CD4-positive, alpha-beta T cell treated with Interleukin-17A for 1 hour (primary cell): Measurements from ENCODE around the gene MOV10.

ENCODE experiments used
- DNase-seq: peaks from one replicate; pipeline ENCODE4 v3.0.0-alpha.2; 2020

Gene MOV10

DNA sequence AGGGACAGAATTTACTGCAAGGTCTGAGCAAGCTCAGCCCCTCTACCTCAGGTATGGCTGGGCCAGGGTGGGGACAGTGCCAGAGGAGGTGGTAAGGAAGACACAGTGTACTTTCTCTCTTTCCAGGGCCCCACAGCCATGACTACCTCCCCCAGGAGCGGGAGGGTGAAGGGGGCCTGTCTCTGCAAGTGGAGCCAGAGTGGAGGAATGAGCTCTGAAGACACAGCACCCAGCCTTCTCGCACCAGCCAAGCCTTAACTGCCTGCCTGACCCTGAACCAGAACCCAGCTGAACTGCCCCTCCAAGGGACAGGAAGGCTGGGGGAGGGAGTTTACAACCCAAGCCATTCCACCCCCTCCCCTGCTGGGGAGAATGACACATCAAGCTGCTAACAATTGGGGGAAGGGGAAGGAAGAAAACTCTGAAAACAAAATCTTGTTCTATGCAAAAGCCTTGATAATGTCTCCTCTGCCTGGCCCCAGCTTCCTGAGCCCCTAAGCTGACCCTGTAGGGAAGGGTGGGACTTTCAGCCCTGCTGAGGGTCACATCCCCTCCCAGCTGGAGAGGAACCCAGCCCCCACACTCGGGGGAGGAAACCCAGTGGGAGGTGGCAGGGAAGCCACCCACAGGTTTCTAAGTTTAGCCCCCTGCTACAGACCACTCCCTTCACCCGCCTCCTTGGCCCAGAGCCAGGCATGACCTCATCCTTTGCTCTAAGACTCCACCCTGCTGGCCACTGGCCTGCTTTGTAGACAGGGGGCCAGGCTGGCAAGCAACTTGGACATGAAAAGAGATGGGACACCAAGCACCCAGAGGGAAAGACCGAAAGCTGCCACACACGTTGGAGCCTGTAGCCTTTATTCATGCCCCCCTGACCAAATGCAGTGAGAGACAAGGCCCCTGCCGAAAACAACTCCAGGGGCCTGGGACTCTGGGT, 26.1 kb downstream of the MOV10 start:
- DNase-seq, result peak; percentile 75

DNA sequence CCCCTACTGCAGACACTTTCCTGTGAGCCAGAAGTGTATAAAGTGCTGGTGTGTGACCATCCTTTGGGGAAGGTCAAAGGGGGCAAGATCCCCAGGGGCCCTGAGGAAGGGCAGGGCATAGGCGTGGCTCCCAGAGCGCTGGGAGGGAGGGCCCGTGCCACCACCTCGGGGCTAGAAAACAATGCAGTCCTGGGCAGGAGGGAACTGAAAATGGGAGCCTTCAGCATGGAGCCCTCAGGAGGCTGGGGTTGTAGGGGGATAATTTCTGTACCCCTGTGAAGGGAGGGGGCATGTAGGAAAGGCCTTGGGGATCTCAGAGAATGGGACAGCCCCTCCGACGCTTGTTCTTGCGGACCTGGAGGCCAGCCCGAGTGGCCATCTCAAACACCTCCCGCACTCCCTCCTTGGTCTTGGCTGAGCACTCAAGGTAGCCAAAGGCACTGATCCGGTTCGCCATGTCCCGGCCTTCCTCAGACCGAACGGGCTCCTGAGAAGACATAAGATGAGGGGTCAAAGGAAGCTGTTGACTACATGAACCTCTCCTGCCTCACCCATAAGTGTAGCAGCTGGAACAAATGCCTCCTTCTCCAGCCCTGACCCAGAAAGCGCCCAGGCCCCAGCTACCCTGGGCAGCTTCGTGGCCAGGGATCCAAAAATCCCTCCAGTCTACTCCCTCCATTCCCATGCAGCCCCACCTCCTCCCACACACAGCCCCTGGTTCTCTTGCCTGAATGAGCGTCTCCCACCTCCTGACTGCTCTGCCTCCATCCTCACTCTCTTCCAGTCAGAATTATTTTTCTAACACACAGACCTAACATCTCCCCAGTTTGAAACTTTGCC, 27.0 kb downstream of the MOV10 start:
- DNase-seq, result no peak

DNA sequence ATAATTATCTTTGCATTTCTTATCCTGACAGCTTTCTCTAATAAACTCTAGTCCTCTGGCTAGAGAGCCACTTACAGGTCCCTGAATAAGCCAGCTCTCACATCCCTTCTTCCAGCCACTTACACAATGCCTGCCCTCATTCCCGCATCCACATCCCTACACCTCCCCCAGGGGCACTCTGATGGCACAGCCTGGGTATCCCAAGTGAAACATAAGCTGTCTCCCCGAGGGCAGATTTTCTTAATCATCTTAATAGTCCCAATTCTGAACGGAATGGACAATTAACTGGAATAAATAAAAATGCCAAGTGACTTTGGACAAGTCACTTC, 27.6 kb downstream of the MOV10 start:
- no peak for DNase-seq

DNA sequence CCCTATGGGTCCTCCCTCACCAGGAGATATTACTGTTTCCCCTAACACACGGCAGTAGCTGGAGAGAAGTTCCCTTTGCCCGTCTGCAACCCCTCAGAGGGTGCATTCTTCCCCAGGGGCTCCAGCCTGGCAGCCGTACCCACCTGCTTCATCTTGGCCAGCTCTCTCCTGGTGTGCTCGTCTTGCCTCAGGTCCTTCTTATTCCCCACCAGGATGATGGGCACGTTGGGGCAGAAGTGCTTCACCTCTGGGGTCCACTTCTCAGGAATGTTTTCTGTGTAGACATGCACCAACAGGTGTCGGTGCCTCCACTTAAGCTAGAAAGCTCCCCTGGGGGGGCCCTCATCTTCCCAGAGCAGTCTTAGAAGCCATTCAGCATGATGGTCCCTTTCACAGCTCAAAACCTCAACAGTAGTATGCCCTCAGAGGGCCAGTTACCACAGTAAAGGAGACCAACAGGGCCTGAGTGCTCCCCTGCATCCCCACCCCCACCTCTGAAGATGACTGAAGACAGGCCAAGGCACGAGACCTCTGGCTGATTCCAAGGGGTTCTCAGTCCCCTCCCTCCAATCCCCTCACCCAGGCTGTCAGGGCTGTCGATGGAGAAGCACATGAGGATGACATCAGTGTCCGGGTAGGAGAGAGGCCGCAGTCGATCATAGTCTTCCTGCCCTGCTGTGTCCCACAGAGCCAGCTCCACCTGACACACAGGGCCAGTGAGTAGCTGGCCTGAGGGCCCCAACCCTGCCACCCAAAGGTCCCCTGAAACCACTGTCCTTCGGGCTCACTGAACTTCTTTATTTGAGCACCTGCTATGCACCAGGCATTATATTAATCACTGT, 28.2 kb downstream of the MOV10 start:
- no peak for DNase-seq

DNA sequence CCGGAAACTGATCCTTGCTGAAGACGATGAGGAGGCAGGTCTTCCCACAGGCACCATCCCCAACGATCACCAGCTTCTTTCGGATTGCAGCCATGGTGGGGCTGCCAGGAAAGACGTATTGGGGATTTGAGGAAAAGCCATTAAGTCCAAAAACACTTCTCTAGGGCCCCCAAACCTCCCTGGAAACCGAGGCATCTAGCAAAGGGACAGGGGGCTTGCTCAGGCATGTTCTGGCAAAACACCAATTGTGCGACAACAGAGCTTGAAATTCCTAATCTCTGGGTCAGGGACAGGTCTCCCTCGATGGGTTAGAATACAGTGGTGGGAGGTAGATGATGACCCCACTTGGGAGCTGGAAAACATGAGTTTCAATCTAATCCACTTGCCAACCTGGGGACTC, 29.2 kb downstream of the MOV10 start:
- DNase-seq, result no peak

DNA sequence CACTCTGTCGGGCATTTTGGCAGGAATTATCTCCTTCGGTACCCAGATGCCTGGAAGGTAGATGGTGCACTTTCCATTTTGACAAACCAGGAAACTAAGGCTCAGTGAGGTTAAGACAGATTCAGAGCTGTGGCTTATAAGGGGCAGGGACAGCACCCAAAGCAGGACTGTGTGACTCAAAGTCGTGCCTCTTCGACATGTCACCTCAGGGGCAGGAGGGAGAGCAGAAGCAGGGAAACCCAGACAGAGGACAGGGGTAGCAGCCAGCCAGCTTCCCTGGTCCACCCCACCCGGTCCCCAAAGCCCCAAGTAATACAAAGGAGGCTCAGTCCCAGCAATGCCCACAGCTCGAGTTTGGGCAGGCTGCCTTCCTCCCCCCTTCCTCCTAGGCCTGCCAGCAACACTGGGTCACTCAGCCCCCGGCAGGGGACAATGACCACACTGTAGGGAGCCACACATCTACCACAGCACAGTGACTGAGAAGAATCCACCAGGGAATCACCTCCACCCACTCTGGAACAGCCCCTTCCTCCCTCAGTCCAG, 30.0 kb downstream of the MOV10 start:
- DNase-seq, result no peak

DNA sequence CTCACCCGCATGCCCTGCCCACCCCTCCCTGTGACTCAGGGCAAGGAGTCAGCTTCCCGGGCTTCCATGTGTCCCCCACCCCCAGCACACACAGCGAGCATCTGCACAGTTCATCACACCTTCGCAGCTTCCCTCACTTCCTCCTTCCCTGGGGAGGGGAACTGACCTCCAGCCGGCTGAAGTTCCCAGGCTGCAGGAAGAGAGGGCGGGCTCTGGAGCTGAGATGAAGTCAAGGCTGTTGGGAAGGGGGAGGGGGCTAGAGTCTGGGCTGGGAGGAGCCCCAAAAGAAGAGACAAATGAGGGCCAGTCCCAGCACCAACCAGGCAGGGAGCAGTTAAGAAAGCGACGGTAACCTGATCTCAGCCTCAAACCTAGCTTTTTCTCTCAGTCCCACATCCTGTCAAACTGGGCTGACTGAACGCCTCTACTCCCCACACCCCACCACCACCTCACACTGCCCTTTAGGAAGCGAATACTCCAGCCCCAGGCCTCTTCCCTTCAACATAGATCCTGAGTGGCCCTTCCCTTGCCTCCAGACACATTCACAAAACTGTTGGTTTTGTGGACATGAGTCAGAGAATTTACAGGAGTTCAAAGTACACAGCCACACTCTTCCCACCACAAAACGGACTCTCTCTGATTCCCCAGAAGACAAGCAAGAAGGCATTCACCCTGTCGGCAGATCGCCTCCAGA, 30.6 kb downstream of the MOV10 start:
- peak; percentile 68 for DNase-seq

DNA sequence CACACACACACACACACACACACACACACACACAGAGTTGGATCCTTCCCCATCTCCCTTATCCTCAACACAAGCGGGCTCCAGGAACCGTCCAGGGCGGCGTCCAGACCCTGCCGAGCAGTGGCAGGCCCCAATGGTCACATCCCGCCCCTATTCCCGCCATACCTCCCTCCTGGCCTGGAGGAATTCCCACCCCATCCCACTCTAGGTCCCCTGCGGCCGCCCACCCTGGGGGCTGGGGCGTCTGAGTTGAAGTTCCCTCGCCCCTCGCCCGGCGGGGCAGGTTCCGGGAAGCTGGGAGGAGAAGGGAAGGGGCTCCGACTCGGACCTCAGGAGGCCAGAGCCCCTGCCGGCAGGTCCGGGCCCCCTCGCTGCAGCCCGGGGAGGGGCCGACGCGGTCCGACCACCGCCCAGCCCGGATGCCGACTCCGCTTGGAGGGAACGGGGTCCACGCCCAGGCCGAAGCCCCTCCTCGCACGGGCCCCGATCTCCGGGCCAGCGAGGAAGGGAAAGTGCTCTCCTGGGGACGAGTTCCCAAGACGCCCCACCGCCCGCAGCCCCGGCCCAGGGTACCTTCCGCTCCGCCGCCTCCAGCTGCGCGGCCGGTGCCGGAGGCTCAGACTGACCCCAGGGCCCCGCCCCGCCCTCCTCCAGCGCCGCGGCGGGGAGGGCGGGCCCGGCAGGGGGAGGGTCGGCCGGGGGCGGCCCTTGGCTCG, 32.2 kb downstream of the MOV10 start, which contains the start of gene RHOC:
RHOC (minus strand) TSS at position 623 of the 716 bp plus-strand sequence. CDS start 3,328 bp downstream, outside the sequence.
- DNase-seq, result peak; percentile 44

DNA sequence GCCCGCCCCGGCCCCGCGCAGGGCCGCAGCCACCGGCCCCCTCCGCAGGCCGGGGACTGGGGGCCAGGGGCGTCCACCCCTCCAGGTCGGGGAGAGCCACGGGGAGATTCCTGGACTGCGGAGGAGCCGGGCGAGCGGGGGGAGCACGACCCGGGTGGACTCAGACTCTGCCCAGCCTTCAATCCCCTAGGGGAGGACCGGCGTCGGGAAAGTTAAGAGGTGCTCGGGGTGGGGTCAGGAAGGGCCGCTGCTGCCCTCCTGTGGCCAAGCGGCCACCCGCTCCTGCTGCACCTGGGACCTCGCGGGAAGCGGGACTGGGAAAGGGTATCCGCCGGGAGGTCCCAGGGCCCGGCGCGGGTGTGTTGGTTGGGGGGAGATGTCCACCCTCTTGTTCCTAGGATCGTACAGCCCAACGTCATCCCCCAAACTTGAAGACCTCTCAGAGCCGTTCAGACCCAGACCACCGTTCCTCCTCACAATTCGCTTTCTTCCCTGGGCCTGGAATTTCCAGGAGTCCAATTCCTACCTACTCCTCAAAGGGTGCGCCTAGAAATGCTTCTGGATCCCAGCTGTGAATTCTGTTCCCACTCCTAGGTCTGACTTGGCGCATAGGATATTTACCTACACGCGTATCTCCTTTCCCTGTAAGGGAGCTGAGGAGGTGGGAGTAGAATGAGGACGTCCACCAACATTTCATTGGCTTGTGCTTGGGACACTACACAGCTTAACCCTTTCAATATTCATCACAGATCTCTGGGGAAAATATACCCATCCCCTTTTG, 33.0 kb downstream of the MOV10 start:
- peak; percentile 68 for DNase-seq

DNA sequence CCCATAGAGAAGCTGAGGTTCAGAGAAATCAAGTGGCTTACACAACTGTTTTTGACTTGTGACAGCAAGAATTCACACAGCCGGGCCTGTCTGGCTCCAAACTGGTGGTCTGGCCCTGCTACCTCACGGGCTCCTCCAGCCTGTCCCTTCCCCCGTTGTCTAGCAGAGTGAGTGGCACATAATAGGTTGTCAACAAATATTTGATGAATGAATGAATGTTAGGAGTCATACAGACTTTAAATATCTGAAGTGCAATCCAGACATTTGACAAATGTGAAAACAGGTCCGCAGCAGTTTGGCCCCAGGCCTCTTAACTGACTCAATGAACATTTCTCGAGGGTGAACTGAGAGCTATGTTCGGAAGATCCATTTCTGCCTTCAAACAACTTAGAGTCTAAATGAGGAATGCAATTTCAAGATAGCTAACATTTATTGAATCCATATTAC, 33.6 kb downstream of the MOV10 start:
- DNase-seq, result no peak

DNA sequence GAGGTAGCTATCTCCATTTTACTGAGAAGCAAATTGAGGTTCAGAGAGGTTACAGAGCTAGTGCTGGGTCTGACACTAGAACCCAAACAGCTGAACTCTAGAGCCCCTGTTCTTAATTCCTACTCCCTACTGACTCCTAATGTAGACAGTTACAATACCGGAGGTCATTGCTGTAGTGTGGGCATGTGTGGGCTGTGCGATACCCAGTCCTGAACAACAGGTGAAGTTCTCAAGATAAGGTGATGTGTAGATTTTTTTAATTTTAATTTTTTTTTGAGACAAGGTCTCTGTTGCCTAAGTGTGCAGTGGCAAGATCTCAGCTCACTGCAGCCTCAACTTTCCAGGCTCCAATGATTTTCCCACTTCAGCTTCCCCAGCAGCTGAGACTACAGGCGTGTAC, 34.0 kb downstream of the MOV10 start:
- no peak for DNase-seq

DNA sequence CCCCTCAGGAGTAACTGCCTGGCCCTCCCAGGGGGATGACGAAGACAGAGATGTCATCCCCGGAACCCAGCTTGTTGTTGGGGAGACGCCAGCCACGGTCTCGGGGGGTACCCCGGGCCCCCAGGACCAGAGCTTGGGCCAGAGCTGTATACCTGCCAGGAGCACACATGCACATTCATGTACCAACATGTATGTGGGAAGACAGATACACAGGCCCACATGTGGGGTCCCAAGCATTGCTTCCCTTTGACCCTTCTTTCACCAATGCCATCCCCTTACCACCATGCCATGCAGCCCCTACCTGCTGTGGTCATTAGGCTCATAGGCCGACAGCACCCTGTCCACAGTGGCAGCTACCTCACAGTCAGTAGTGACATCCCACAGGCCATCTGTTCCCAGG, 35.7 kb downstream of the MOV10 start:
- DNase-seq, result no peak

DNA sequence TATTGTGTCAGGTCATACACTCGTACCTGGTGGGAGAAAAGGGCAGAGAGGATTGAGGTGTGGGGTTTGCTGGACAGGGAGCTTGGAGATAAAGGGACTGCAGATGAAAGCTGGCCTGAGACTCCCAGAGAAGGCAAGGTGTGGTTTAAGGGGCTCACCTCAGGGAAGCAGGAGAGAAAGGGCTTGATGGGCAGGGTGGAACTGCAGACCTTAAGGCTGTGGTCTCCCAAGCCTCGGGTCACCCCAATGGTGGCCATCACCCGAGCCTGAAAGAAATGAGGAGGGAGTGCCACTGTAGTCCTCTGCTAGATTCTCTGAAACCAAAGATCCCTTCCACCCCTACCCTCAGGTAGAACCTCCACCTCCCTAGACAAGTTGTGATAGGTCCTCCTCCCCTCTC, 36.1 kb downstream of the MOV10 start:
- no peak for DNase-seq

DNA sequence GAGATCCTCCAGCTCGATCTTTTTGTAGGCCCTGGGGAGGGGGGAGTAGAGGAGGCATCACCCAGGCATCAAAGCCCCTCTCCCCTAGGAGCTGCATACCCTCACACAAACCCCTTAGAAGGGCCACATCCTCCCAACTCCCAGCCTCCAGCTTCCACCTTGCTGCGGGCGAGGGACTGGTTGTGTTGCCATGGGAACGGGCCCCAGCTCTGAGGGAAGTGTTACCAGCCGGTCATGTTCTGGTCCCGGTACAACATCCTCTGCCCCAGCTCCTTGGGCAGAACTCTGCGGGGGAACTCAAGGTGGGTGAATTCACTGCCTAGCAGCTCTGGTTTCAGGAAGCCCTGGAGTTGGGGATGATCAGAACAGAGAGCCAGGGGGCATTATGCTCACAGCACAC, 36.6 kb downstream of the MOV10 start:
- no peak for DNase-seq

DNA sequence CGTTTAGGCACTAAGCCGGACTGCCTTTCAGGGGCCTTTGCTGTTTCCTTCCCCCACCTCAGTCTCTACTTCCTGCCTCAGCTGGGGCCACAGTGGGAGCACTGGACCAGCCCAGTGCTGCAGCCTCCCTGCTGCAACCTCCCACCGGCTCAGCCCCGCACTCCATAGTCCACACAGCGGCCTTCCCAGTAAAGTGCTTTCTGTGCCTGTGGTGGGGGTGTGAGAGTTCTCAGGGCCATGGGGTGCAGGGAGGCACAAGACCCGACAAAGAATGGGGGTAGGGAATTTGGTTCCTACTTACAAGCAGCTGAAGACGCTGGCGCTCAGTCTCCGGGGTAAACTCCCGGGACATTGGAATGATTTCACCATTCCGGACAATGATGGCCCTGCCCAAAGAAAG, 37.2 kb downstream of the MOV10 start:
- no peak for DNase-seq

DNA sequence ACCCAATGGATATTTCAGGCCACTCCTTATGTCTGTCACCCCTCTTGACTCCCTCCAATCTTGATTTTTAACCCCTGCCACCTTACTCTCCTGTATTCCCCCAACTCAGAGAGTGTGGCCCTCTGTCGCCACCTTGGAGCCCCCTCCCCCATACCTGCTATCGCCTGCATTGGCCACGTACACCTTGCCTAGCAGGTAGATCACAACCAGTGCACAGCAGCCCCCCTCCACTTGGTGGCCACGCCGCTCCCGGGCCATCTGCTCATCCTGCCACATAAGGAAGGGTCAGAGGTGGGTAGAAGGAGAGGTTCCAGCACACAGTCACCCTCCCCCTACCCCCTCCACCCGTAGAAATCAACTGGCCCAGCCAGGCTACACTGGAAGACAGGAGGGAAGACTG, 37.7 kb downstream of the MOV10 start:
- no peak for DNase-seq

DNA sequence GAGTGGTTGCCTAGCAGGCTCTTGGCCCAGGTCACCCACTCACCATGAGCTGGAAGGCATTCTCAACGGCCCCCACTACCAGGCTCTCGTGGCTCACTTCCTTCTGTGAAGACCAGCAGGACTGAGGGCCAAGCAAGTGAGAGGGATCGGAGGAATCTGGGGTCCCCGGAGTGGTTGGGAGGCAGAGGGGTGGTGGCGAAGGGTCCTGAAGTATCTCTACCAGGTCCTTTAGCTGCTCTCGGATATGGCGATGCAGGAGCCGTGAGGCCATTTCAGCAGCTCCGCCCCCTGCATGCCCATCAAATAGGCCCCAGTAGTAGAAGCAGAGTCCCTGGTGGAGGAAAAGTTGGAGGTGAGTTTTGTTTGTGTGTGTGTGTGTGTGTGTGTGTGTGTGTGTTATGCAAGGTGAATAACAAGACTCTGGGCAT, 38.3 kb downstream of the MOV10 start:
- no peak for DNase-seq

DNA sequence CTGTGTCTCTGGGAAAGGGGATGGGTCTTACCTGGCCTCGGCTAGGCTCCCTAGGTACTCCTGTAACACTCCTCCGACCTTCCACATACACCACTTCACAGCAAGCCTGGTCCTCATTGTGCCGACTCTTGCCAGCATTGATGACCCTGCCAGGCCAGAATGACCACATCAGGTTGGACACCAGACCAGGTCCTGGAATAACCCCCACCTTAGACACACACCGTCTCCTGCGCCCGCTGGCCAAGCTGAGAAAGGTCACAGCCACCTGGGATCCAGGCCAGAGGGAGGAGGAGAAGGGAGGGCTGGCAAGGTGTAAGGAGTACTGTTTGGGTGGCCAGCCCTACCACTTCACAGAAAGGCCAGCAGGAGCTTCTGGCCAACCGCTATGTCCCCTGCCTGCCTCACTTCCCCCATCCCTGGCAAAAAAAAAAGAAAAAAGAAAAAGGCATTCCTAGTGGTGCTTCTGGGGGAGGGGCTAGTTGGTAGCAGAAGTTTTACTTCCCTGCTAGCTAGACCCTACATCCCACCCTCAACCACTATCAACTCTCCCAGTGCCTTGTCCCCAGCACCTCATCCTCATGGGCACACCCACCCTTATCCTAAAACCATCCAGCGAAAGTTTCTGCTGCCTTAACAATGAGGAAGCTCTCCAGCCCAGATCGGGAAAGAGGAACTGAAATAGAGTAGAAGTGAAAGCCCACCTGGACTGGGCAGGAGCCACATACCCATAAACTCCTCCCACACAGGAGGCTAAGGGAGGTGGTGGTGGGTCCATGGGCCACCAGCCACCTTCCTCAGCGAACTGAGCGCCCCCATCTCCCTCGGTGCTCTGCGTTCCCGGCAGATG, 39.2 kb downstream of the MOV10 start:
- peak; percentile 22 for DNase-seq
